KG1 (cell line): ENCODE data around the gene KPNA3.

Experiments used
- DNase-seq: peaks from one replicate; lab custom pipeline; 2025; lab: John Stamatoyannopoulos, UW

The KPNA3 gene

GRCh38 chr13:49676581-49677298 is 115.7 kb downstream of the KPNA3 start:
- DNase-seq = no peak

GRCh38 chr13:49670828-49671227 is 121.7 kb downstream of the KPNA3 start:
- DNase-seq = no peak

DNA sequence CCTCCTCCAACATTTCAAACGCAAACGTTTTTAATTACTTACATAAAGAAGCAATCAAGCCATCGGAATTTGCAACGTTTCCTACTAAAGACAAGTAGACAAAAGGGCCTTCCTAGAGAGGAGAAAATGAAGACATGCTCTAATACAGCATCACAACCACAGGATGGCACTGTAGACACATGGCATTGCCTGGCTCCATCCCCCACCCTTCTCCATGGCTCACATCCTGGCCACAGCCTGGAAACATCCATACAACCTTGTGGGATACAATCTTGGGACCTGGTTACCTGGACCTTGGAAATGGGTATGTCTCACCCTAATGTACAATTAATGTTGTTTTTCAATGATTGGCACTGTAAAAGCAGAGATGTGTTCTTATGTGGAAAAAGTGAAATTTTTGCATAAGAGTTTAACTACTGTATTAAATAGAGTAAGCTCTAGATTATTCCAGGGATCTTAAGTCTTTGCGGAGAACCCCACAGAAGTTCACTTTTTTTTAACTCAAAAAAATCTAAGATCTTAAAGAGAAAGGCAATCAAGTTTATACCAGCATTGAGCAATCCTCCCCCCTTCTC is 122.7 kb downstream of the KPNA3 start:
- no peak for DNase-seq

GRCh38 chr13:49667773-49668172 is 124.7 kb downstream of the KPNA3 start:
- DNase-seq = no peak

DNA sequence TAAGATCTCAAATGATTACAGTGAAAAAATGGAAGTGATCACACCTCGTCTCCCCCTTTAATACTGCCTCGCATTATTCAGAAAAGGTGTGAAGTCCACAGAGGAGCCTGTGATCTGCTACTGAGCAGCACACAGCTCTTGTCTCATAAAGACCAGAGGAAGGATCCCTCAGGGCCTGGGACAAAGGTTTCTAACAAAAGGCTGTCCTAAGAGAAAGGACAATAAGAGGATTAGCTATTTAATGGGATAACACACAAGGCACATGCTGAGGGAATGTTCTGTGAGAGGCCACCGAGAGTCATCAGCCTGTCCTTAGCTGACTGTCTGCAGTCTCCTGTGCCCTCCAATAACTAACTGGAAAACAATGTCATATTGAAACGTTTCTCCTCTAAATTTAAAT is 127.9 kb downstream of the KPNA3 start:
- DNase-seq = no peak

GRCh38 chr13:49657241-49657641 is 135.2 kb downstream of the KPNA3 start:
- no peak for DNase-seq

DNA sequence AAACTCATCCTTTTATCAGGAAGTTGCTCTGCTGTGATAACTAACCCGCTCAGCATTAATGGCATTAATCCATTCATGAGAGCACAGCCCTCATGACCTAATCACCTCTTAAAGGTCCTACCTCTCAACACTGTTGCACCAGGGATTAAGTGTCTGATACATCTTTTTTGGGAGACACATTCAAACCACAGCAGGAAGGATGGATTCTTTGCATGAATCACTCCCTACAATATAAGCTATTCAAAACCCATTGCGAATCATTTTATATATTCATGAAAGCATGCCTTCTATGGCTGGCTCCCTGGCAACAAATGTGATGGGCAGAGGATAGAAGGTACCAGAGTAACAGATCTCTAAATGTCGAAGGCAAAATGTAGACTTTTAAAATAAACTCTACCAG is 136.6 kb downstream of the KPNA3 start:
- no peak for DNase-seq

GRCh38 chr13:49654011-49654410 is 138.5 kb downstream of the KPNA3 start:
- DNase-seq = no peak

- no peak for DNase-seq
These were observed 139.0 kb downstream of the KPNA3 start for GRCh38 chr13:49653478-49653877.

GRCh38 chr13:49652355-49653305 is 139.9 kb downstream of the KPNA3 start:
- no peak for DNase-seq

DNA sequence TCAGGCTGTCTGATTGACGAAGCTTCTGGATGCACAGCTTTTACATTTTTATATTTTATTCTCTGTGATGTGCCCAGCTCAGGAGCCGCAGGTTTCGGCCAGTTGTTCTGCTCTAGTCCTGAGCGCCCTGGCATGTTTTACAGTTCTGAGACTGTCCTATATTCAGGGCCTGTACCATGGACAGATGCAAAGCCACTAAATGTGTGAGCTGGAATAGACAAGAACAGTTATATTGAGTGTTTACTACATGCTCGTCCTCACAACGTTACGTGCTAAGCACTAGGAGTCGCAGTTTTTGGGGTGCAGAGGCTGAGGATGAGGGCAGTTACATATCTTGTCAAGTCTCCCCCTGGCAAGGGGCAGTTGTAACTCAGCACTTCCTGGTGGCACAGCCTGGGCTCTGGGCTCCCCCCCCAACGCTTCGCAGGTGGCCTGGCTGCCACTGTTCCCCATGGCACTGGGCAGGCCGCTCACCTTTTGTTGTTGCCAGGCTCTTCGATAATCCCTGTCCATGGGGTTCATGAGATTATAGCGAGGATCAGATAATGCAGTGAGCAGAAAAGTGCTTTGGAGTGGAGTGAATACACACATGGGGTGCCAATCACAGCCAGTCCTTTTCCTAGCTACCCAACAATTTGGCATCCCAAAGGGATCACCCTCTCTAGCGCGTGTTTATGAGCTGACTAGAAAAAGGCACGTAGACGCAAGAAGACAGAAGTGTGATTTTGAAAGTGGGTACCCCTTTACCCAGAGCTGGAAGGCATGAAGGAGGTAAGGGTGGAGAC is 140.7 kb downstream of the KPNA3 start:
- no peak for DNase-seq

DNA sequence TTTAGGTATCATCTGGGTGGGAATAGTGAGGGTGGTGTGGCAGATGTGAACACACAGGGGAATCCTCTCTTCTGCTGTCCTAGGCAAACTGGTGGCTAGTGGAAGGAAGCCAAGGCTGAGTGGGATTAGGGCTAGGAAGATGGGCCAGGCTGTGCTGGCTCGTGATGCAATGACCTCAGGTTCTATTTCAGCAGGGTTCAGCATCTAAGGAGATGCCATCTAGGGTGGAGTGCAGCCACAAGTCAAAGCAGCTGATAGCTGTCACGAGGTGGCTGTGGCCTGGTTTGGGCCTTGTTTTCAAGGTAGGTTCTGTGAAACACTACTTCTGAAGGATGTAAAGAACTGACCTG is 142.5 kb downstream of the KPNA3 start:
- no peak for DNase-seq
